HepG2 (cell line): ENCODE results near the gene SBK2. TPM values are rescaled to one million over a fixed set of nuclear protein-coding genes. Genes with fewer than 3 reads are reported as not detected.
A peak's percentile ranks its signal among the peaks of the same experiment; 100 is the strongest.

Source experiments
- AGO1 ChIP-seq: fragments of 200-400 bp; formaldehyde crosslinking; IDR thresholded peaks from 2 replicates; pipeline ENCODE4 v1.6.1; 2017; ENCODE audit warnings: mild to moderate bottlenecking, low read depth, low read length, moderate library complexity; ENCODE audit not compliant: poor library complexity, severe bottlenecking
- ATM ChIP-seq: fragments of 450-650 bp; IDR thresholded peaks from 2 replicates; pipeline ENCODE4 v1.7.1; 2017; ENCODE audit warnings: mild to moderate bottlenecking, borderline replicate concordance
- CBX1 ChIP-seq: IDR thresholded peaks from one replicate; pipeline ENCODE4 v1.6.1; 2016; ENCODE audit warnings: antibody characterized with exemption, low read depth
- EED ChIP-seq: sonication (generic); formaldehyde crosslinking; IDR thresholded peaks from 2 replicates; pipeline ENCODE4 v1.5.0; 2020; ENCODE audit warnings: mild to moderate bottlenecking, missing genetic modification reagents
- HCFC1 ChIP-seq: fragments of 150-350 bp; IDR thresholded peaks from 2 replicates; pipeline ENCODE4 v1.6.1; 2014; ENCODE audit warnings: low read depth, low read length
- HMG20A ChIP-seq: IDR thresholded peaks from 2 replicates; pipeline ENCODE4 v1.6.1; 2016; ENCODE audit warnings: borderline replicate concordance
- HNF1B ChIP-seq: sonication (generic); formaldehyde crosslinking; IDR thresholded peaks from 2 replicates; pipeline ENCODE4 v1.5.1; 2020; ENCODE audit warnings: mild to moderate bottlenecking, moderate library complexity, missing genetic modification reagents
- KMT2A ChIP-seq: sonication (generic); formaldehyde crosslinking; IDR thresholded peaks from 2 replicates; pipeline ENCODE4 v1.4.0; 2020; ENCODE audit warnings: missing genetic modification reagents
- LCORL ChIP-seq, 2 experiments: fragments of 450-650 bp in 1 of 2; sonication (generic) in 1 of 2; formaldehyde crosslinking in 1 of 2; IDR thresholded peaks; 2 replicates each; pipeline versions ENCODE4 v1.5.0 to v1.6.1; 2017 to 2020; ENCODE audit warnings: antibody characterized with exemption in 1 of 2, missing genetic modification reagents in 1 of 2
- MBD4 ChIP-seq: IDR thresholded peaks from 2 replicates; pipeline ENCODE4 v1.6.1; 2012; ENCODE audit warnings: low read length, inconsistent platforms, borderline replicate concordance
- NAIF1 ChIP-seq: sonication (generic); formaldehyde crosslinking; IDR thresholded peaks from 2 replicates; pipeline ENCODE4 v1.5.0; 2020; ENCODE audit warnings: mild to moderate bottlenecking, missing genetic modification reagents, borderline replicate concordance
- NFATC3 ChIP-seq: sonication (generic); formaldehyde crosslinking; IDR thresholded peaks from 2 replicates; pipeline ENCODE4 v1.5.1; 2020; ENCODE audit warnings: mild to moderate bottlenecking, missing genetic modification reagents
- NR2F1 ChIP-seq, 2 experiments: fragments of 450-650 bp in 1 of 2; formaldehyde crosslinking in 1 of 2; IDR thresholded peaks; 2 replicates each; pipeline versions ENCODE4 v1.5.0 to v1.6.1; 2016 to 2020; ENCODE audit warnings: mild to moderate bottlenecking in 1 of 2, missing compliant biosample characterization in 1 of 2, missing genetic modification reagents in 1 of 2, moderate library complexity in 1 of 2
- PCBP2 ChIP-seq: fragments of 200-400 bp; formaldehyde crosslinking; optimal IDR thresholded peaks from 2 replicates; pipeline ENCODE3; 2018; ENCODE audit warnings: low read length, low read depth; ENCODE audit not compliant: poor library complexity, severe bottlenecking
- RXRB ChIP-seq: IDR thresholded peaks from 2 replicates; pipeline ENCODE4 v1.6.1; 2016; ENCODE audit warnings: borderline replicate concordance, missing genetic modification reagents, missing compliant biosample characterization
- SRSF4 ChIP-seq: fragments of 200-400 bp; formaldehyde crosslinking; IDR thresholded peaks from one replicate; pipeline ENCODE4 v1.6.1; 2018; ENCODE audit warnings: mild to moderate bottlenecking, low read depth, low read length, moderate library complexity; ENCODE audit not compliant: poor library complexity, severe bottlenecking
- SRSF9 ChIP-seq: fragments of 200-400 bp; formaldehyde crosslinking; IDR thresholded peaks from 2 replicates; pipeline ENCODE4 v1.6.1; 2018; ENCODE audit warnings: borderline replicate concordance, mild to moderate bottlenecking, low read depth, low read length; ENCODE audit not compliant: insufficient read depth, poor library complexity, severe bottlenecking
- TAF1 ChIP-seq: sonication (generic); formaldehyde crosslinking; IDR thresholded peaks from 2 replicates; pipeline ENCODE4 v1.4.0; 2020; ENCODE audit warnings: missing genetic modification reagents
- TCF7L2 ChIP-seq: IDR thresholded peaks from 2 replicates; pipeline ENCODE4 v1.6.1; 2011; ENCODE audit warnings: mild to moderate bottlenecking, low read depth, low read length, moderate library complexity
- THYN1 ChIP-seq: sonication (generic); formaldehyde crosslinking; IDR thresholded peaks from 2 replicates; pipeline ENCODE4 v1.8.1; 2023; ENCODE audit warnings: low read depth, mild to moderate bottlenecking, moderate library complexity, missing genetic modification reagents, borderline replicate concordance
- TRIM24 ChIP-seq: sonication (generic); formaldehyde crosslinking; IDR thresholded peaks from 2 replicates; pipeline ENCODE4 v1.8.0; 2022; ENCODE audit warnings: mild to moderate bottlenecking, missing genetic modification reagents
- TSC22D2 ChIP-seq: sonication (generic); formaldehyde crosslinking; IDR thresholded peaks from 2 replicates; pipeline ENCODE4 v1.5.1; 2020; ENCODE audit warnings: missing genetic modification reagents, mild to moderate bottlenecking, borderline replicate concordance
- ZFP36L2 ChIP-seq: sonication (generic); formaldehyde crosslinking; IDR thresholded peaks from 2 replicates; pipeline ENCODE4 v1.4.0; 2020; ENCODE audit warnings: missing genetic modification reagents
- ZFP41 ChIP-seq: sonication (generic); formaldehyde crosslinking; IDR thresholded peaks from 2 replicates; pipeline ENCODE4 v1.4.0; 2020; ENCODE audit warnings: mild to moderate bottlenecking, missing genetic modification reagents, borderline replicate concordance
- ZFY ChIP-seq: sonication (generic); formaldehyde crosslinking; IDR thresholded peaks from 2 replicates; pipeline ENCODE4 v1.4.0; 2020; ENCODE audit warnings: missing genetic modification reagents
- ZNF30 ChIP-seq: sonication (generic); formaldehyde crosslinking; IDR thresholded peaks from 2 replicates; pipeline ENCODE4 v1.5.0; 2020; ENCODE audit warnings: mild to moderate bottlenecking, missing genetic modification reagents
- ZNF432 ChIP-seq: sonication (generic); formaldehyde crosslinking; IDR thresholded peaks from 2 replicates; pipeline ENCODE4 v1.5.0; 2020; ENCODE audit warnings: missing genetic modification reagents, mild to moderate bottlenecking, borderline replicate concordance
- ZNF564 ChIP-seq: sonication (generic); formaldehyde crosslinking; IDR thresholded peaks from 2 replicates; pipeline ENCODE4 v1.8.1; 2023; ENCODE audit warnings: mild to moderate bottlenecking, missing genetic modification reagents
- ZNF614 ChIP-seq: IDR thresholded peaks from 2 replicates; pipeline ENCODE4 v1.6.1; 2018; ENCODE audit warnings: missing biosample characterization, missing genetic modification reagents, inconsistent platforms, borderline replicate concordance
- ZNF629 ChIP-seq: sonication (generic); formaldehyde crosslinking; conservative IDR thresholded peaks from 2 replicates; pipeline ENCODE4 v1.5.0; 2020; ENCODE audit warnings: missing genetic modification reagents
- ZNF720 ChIP-seq: sonication (generic); formaldehyde crosslinking; IDR thresholded peaks from 2 replicates; pipeline ENCODE4 v1.4.0; 2020; ENCODE audit warnings: missing genetic modification reagents
- polyA plus RNA-seq, 8 experiments: library from polyadenylated mRNA; depleted of rRNA in 3 of 8; stranded (reverse) in 7 of 8; unstranded in 1 of 8; fragments of >200 nt; fragmentation: Illumina TruSeq in 4 of 8; extraction: Trizol in 4 of 8; gene quantifications; 2 replicates each; pipeline versions ENCODE4 v1.2.1 to v1.2.3, GENCODE V29; 2011 to 2016; ENCODE audit warnings: low read depth in 4 of 8, missing spikeins in 1 of 8, mixed read lengths in 1 of 8; ENCODE audit not compliant: insufficient read depth in 1 of 8
- total RNA-seq, 5 experiments: library from RNA; depleted of rRNA; stranded (reverse); fragments of >200 nt; fragmentation: Illumina TruSeq; extraction: Trizol; gene quantifications; 2 replicates each; pipeline ENCODE4 v1.2.3, GENCODE V29; 2016; ENCODE audit warnings: low read depth in 1 of 5

The SBK2 gene
- total and polyA plus RNA-seq, 2 of the 13 experiments (the other 11 are each of a cell fraction or from before 2014, with no cell fraction given), result 0.24 TPM; not detected in 1

DNA sequence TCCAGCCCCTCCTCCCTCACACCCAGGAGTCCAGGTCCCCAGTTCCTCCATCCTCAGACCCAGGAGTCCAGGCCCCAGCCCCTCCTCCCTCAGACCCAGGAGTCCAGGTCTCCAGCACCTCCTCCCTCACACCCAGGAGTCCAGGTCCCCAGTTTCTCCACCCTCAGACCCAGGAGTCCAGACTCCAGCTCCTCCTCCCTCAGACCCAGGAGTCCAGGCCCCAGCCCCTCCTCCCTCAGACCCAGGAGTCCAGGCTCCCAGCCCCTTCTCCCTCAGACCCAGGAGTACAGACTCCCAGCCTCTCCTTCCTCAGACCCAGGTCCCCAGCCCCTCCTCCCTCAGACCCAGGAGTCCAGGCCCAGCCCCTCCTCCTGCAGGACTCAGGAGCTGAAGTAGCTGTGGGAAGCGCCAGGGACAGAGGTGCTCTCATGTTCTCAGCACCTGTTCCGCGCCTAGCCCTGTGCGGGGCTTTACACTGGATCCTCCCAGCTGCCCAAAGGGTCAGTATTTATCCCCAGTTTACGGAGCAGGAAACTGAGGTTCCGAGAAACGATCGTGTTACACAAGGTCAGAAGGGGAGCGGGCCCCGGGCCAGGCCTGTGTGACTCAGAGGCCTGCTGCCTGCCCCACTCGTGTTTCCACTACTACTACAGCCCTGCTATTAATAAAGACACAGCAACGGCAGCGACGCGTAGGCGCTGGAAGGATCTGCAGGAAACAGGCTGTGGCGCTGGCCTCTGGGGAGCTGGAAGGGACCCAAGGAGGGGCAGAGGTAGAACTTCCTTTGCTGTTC is 10.1 kb upstream of the SBK2 start (continued):
- TF ChIP-seq SRSF4 (no peak), THYN1 (CRISPR knock-in tag) (no peak), ZNF432 (CRISPR knock-in tag) (no peak), ZNF629 (peak; percentile 96), MBD4 (no peak), LCORL (IDR thresholded peaks at IDR 0.05) (no peak), LCORL (CRISPR knock-in tag; IDR thresholded peaks at IDR 0.05) (no peak), ZFY (CRISPR knock-in tag) (0 out of 2 replicates have a peak, but pooled peaks have one; percentile 25), SRSF9 (no peak), NR2F1 (CRISPR knock-in tag; IDR thresholded peaks at IDR 0.05) (0 out of 4 replicates have a peak, but pooled peaks of 1 of the 2 experiments have one; percentile 13), HCFC1 (no peak), ZNF614 (CRISPR knock-in tag) (no peak), HMG20A (CRISPR knock-in tag) (peak; percentile 55; the same call in 1 of the 2 replicates), AGO1 (no peak), CBX1 (no peak), TCF7L2 (no peak), ZFP36L2 (no peak), ZNF720 (CRISPR knock-in tag) (no peak), ZNF30 (CRISPR knock-in tag) (no peak), ZNF564 (CRISPR knock-in tag) (no peak), PCBP2 (no peak), NFATC3 (no peak), TRIM24 (CRISPR knock-in tag) (no peak), NAIF1 (no peak), KMT2A (CRISPR knock-in tag) (no peak), TAF1 (CRISPR knock-in tag) (no peak), TSC22D2 (CRISPR knock-in tag) (no peak), ZFP41 (CRISPR knock-in tag) (no peak), HNF1B (CRISPR knock-in tag) (no peak), ATM (no peak), RXRB (CRISPR knock-in tag) (peak; percentile 32; the same call in 1 of the 2 replicates), EED (CRISPR knock-in tag) (no peak)
